IPS-18c (cell line): ENCODE data around the gene RAB6B.

Source experiments
- H3K4me3 ChIP-seq: 2 replicates; pipeline ENCODE4 v1.7.0; 2013; ENCODE audit warnings: low read depth, mild to moderate bottlenecking, low read length, moderate library complexity; ENCODE audit not compliant: insufficient read depth
- H3K9me3 ChIP-seq: one replicate; pipeline ENCODE4 v1.6.1; 2013; ENCODE audit warnings: mild to moderate bottlenecking, low read length, moderate library complexity; ENCODE audit not compliant: control insufficient read depth, insufficient read depth

The RAB6B gene

DNA sequence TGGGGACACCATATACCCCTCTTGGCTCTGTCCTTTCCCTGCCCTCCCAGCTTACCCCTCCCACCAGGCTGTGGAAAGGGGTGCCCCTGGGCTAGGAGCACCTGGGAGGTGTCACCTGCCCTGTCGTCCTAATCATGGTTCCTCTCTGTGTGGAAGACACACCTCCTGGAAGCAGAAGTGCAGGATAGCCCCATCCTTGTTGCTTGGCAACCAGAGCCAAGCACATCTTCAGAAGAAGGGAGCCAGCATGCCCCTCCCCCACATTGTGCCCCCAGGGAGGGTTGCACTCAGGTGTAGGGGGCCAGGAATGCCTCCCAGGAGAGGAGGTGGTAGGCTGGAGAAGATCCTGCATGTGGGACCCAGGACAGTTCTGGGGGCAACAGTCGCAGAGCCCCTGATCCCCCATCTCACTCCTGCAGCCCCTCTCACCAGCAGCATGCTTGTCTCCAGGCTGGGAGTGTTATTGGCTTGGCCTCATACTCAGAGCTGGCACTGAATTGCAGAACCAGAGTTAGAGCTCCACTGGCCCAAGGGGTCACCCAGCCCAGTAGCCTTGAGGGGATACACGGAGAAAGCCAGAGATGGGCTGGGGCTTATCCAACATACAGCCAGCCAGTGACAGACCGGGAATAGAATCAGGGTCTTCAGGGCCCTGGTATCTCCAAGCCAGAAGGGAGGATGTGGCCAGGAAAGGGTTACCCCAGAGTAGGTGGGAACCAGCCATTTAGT lies 8.4 kb downstream of the RAB6B start:
- H3K4me3 ChIP-seq: no peak overlapping the region
- no peaks in the 10 kb centered on the region for H3K9me3 ChIP-seq

DNA sequence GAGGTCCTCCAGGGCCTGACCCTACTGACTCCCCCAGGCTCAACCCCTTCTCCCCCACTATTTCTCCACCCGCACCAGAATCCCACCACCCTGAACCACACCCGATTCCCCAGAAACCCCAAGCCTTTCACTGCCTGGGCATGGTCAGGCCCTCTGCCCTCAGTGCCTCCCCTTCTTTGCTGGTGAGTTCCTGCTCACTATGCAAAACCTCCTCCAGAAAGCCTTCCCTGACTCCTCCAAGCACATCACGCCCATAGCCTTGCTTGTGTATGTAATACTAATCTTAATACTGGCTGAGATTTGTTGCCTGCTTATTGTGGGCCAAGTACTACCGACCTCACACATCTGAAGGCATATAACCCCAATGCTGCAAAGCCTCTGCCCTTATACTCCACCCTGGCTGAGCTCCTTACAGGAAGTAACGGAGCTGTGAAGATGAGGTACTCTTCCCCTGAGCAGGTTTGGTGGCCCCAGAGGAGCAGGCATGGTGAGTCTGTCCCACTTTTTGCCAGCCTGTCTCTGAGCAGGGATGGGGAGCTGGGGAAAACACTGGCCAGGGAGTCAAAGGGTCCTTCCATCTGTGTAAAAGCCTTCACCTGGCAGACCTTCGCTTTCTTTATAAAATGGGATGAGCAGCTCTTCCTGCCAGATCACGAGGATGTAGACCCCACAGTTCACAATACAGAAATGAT lies 9.5 kb downstream of the RAB6B start:
- no peak overlapping the region for H3K4me3 ChIP-seq
- H3K9me3 ChIP-seq: no peaks in the 10 kb centered on the region

GRCh38 chr3:133884887-133885711 lies 10.6 kb downstream of the RAB6B start:
- Histone ChIP-seq H3K4me3 (no peak overlapping the region), H3K9me3 (no peaks in the 10 kb centered on the region)

GRCh38 chr3:133884054-133884886 lies 11.4 kb downstream of the RAB6B start:
- Histone ChIP-seq H3K9me3 (no peaks in the 10 kb centered on the region), H3K4me3 (no peak overlapping the region)

GRCh38 chr3:133883641-133884040 lies 12.0 kb downstream of the RAB6B start:
- H3K4me3 ChIP-seq: no peak overlapping the region

GRCh38 chr3:133882986-133883586 lies 12.6 kb downstream of the RAB6B start:
- H3K9me3 ChIP-seq: no peaks in the 10 kb centered on the region
- no peak overlapping the region for H3K4me3 ChIP-seq

More at GRCh38 chr3:133883641-133884040, 12.0 kb downstream of the RAB6B start:
- no peaks in the 10 kb centered on the region for H3K9me3 ChIP-seq

DNA sequence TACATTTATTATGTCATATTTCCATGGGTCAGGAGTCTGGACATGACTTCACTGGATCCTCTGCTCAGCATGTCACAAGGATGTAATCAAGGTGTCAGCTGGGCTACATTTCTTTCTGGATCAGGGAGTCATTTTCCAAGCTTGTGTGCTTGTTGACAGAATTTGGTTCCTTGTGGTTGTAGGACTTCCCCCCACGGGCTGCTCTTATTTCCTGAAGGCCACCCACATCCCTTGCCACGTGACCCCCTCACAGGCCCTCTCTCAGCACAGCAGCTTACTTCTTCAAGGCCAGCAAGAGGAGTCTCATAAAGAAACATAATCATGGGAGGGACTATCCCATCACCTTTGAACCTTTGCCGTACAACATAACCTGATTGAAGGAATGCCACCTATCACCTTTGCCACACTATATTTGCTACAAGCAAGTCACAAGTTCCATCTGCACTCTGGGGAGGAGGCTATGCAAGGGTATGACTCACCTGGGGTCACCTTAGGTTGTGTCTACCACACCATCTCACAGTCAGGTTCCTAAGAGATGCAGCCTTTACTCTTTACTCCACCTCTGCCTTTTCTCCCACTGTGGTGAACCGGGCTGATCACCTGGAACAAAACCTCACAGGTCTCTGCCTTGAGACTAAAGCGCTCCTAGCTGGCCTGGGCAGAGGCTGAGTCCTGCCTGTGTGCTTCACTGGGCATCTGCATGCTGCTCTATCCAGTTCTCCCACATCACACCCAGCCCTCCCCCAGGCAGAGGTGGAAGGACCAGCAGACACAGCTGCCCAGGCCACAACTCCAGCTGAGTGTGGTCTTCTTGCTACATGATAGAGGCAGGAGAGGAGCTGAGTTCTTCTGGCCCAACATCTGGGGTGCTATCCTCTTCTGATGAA lies 13.5 kb downstream of the RAB6B start:
- Histone ChIP-seq H3K9me3 (no peaks in the 10 kb centered on the region), H3K4me3 (no peak overlapping the region)

GRCh38 chr3:133881492-133881891 lies 14.2 kb downstream of the RAB6B start:
- Histone ChIP-seq H3K9me3 (no peaks in the 10 kb centered on the region), H3K4me3 (no peak overlapping the region)

DNA sequence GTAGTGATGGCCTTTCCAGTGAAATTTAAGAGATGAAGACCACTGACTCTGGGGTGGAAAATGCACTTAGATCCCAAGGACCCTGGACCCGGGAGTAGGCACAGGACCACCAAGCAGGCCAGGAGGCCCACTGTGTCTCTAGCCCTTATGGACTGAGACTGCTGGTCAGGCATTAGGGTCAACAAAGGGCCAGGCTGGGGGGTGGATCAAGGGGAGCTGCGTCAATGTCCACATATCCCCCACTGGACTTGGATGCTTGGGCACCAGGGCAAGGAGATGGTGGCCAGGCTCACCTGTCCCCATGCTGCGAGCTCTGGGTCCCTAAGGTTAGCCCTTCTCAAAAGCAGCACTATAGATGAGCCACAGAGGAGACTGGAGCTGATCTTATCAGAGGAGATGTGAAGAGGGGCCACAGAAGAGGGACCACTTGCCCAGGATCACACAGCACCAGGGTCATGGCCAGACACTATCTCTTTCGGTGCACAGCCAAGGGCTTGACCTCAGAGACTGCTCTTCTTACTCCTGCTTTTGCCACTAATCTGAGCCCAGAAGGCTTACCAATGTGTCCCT lies 14.7 kb downstream of the RAB6B start:
- H3K9me3 ChIP-seq: no peaks in the 10 kb centered on the region

DNA sequence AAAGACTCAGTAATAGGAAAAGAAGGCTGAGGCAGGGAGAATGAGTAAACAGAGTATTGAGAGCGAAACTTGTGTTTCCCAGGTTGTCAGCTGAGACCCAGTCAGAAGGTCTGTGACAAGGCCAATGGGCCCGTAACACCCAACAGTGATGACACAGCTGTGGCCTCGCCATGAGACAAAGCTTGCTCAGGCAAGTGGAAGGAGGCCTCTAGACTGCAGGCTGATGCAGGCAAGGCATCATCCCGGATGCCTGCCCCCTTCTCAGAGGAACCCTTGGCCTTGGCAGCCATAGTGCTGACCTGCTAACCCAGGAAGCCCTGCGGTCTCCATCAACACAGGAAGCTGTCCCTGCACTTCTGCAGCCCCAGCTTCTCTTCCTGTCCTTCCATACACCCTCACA lies 15.4 kb downstream of the RAB6B start:
- H3K4me3 ChIP-seq: no peak overlapping the region
- no peaks in the 10 kb centered on the region for H3K9me3 ChIP-seq

More for the DNA sequence above, 14.7 kb downstream of the RAB6B start:
- H3K4me3 ChIP-seq: no peak overlapping the region

DNA sequence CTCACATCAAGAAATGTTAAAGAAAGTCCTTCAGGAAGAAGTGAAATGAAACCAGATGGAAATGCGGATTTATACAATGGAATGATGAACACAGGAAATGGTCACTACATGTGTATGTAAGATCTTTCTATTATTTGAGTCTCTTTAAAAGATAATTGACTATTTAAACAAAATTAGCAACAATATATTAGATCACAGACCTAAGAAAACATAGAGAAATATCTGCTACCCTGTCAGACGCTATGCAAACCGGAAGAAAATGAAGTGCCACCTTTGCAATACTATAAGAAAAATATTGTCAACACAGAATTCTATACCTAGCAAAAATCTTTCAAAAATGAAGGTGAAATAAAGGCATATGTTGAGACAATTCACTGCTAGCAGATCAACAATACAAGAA lies 17.2 kb downstream of the RAB6B start:
- Histone ChIP-seq H3K9me3 (no peaks in the 10 kb centered on the region), H3K4me3 (no peak overlapping the region)

DNA sequence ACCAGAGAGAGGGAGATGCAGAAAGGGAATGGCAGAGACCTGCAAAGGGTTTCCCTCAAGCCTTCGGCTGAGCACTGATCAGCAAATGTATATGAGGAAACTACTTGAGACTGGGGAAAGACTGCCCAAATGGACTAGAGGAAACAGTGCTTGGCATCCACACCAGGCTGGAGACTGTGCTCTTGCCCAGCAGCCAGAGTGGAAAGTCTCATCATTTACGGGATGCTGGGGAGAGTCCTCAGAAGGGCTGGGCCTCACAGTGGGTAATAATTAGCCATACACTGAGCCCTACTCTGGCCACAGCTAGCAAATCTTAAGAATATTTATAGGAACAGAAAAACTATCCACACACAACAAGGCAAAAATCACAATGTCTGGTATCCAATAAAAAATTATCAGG lies 18.5 kb downstream of the RAB6B start:
- Histone ChIP-seq H3K9me3 (no peaks in the 10 kb centered on the region), H3K4me3 (no peak overlapping the region)

GRCh38 chr3:133874761-133875438 lies 20.8 kb downstream of the RAB6B start:
- Histone ChIP-seq H3K4me3 (no peak overlapping the region), H3K9me3 (no peaks in the 10 kb centered on the region)

DNA sequence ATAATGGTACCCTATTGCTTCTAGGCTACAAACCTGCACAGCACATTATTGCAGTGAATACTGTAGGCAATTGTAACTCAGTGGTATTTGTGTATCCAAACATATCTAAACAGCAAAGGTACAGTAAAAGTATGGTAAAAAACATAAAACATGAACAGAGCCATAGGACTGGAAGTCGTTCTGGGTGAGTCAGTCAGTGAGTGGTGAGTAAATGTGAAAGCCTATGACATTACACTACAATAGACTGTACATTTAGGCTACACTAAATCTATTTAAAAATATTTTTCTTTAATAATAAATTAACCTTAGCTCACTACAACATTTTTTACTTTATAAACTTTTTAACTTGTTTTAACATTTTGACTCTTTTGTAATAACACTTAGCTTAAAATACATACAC lies 21.3 kb downstream of the RAB6B start:
- H3K4me3 ChIP-seq: no peak overlapping the region

GRCh38 chr3:133872781-133873180 lies 22.9 kb downstream of the RAB6B start:
- Histone ChIP-seq H3K4me3 (no peak overlapping the region), H3K9me3 (no peaks in the 10 kb centered on the region)

More for the DNA sequence above, 21.3 kb downstream of the RAB6B start:
- H3K9me3 ChIP-seq: no peaks in the 10 kb centered on the region
